B cell (primary cell): ENCODE results near the gene NEAT1. TPM values are rescaled to one million over a fixed set of nuclear protein-coding genes. Genes with fewer than 3 reads are reported as not detected.

Experiments
- ATAC-seq: fragments of 200-7000 bp; cut with Tn5 transposase; one replicate; pipeline ENCODE4 v1.10.0; 2021; ENCODE audit warnings: low read depth, mild to moderate bottlenecking, moderate number of reproducible peaks, moderate library complexity
- CTCF ChIA-PET: fragments of 350-600 bp; sonication (Branson Sonifier 250); formaldehyde crosslinking; loops from one replicate; lab custom pipeline; 2021; ENCODE audit warnings: antibody characterized with exemption, inconsistent platforms; lab: Charles Lee
- POLR2A ChIA-PET: fragments of 350-600 bp; sonication (Branson Sonifier 250); formaldehyde crosslinking; loops from one replicate; lab custom pipeline; 2021; ENCODE audit warnings: antibody characterized with exemption; lab: Charles Lee
- DNase-seq: peaks from one replicate; pipeline ENCODE4 v3.0.0; 2013
- H2AFZ ChIP-seq: 2 replicates; pipeline ENCODE4 v1.6.1; 2012; ENCODE audit warnings: mild to moderate bottlenecking, low read depth, low read length; ENCODE audit not compliant: insufficient read depth, poor library complexity, severe bottlenecking
- H3K27ac ChIP-seq, 2 donors: 1 replicate in 1 of 2; 2 replicates in 1 of 2; pipeline ENCODE4 v1.5.1; 2012 to 2013; ENCODE audit warnings: low read length in 2 of 2, mild to moderate bottlenecking in 2 of 2, moderate library complexity in 1 of 2
- H3K27me3 ChIP-seq, 4 experiments: fragments of 200-600 bp in 1 of 4; sonication (generic) in 1 of 4; replicated peaks in 1 of 4; 1 replicate in 2 of 4; 2 replicates in 2 of 4; pipeline versions ENCODE4 v1.6.1 to v1.7.0; 2013 to 2016; ENCODE audit warnings: low read length in 3 of 4, mild to moderate bottlenecking in 2 of 4, mixed read lengths in 1 of 4, moderate library complexity in 1 of 4; ENCODE audit not compliant: insufficient read depth in 4 of 4, control insufficient read depth in 3 of 4; ENCODE audit errors: control extremely low read depth in 1 of 4
- H3K36me3 ChIP-seq, 2 experiments: replicated peaks in 1 of 2; 1 replicate in 1 of 2; 2 replicates in 1 of 2; pipeline versions ENCODE4 v1.6.1 to v1.7.1; 2013; ENCODE audit warnings: low read length in 1 of 2; ENCODE audit not compliant: insufficient read depth in 2 of 2, control insufficient read depth in 1 of 2; ENCODE audit errors: control extremely low read depth in 1 of 2, extremely low read depth in 1 of 2
- H3K4me1 ChIP-seq, 2 donors: fragments of 200-600 bp in 1 of 2; sonication (generic) in 1 of 2; 1 replicate in 1 of 2; 2 replicates in 1 of 2; pipeline versions ENCODE4 v1.5.1 to v1.6.1; 2013 to 2017; ENCODE audit warnings: low read length in 2 of 2; ENCODE audit not compliant: control insufficient read depth in 2 of 2, insufficient read depth in 2 of 2
- H3K4me2 ChIP-seq: replicated peaks from 2 replicates; pipeline ENCODE3; 2012; ENCODE audit warnings: mild to moderate bottlenecking, low read depth, low read length; ENCODE audit not compliant: poor library complexity, severe bottlenecking
- H3K4me3 ChIP-seq, 5 experiments: fragments of 200-600 bp in 1 of 5; sonication (generic) in 1 of 5; 1 replicate in 3 of 5; 2 replicates in 2 of 5; pipeline versions ENCODE4 v1.5.1 to v1.7.0; 2011 to 2016; ENCODE audit warnings: low read length in 4 of 5, mild to moderate bottlenecking in 4 of 5, low read depth in 2 of 5, control low read depth in 1 of 5, moderate library complexity in 1 of 5; ENCODE audit not compliant: insufficient read depth in 1 of 5; ENCODE audit errors: control extremely low read depth in 1 of 5, extremely low read depth in 1 of 5
- H3K79me2 ChIP-seq: fragments of 200-600 bp; sonication (generic); one replicate; pipeline ENCODE4 v1.6.0; 2016; ENCODE audit warnings: low read length; ENCODE audit not compliant: control insufficient read depth, insufficient read depth
- H3K9ac ChIP-seq: fragments of 200-600 bp; sonication (generic); 2 replicates; pipeline ENCODE4 v1.6.1; 2017; ENCODE audit warnings: mild to moderate bottlenecking, low read length, moderate library complexity
- H3K9me3 ChIP-seq, 3 donors: one replicate each; pipeline versions ENCODE4 v1.6.1 to v1.7.1; 2013; ENCODE audit warnings: low read length in 2 of 3; ENCODE audit not compliant: control insufficient read depth in 2 of 3, insufficient read depth in 1 of 3; ENCODE audit errors: control extremely low read depth in 1 of 3
- H4K20me1 ChIP-seq: 2 replicates; pipeline ENCODE4 v1.6.0; 2012; ENCODE audit warnings: mild to moderate bottlenecking, low read length; ENCODE audit not compliant: insufficient read depth, control insufficient read depth, poor library complexity, severe bottlenecking
- H3K27ac Mint-ChIP-seq: one replicate; pipeline ENCODE4 v1.8.0; 2021; ENCODE audit warnings: mixed read lengths
- H3K27me3 Mint-ChIP-seq: one replicate; pipeline ENCODE4 v1.8.0; 2021; ENCODE audit warnings: mixed read lengths
- H3K4me1 Mint-ChIP-seq: one replicate; pipeline ENCODE4 v1.8.0; 2021; ENCODE audit warnings: mixed read lengths
- H3K4me3 Mint-ChIP-seq: one replicate; pipeline ENCODE4 v1.8.0; 2021; ENCODE audit warnings: mixed read lengths
- H3K9me3 Mint-ChIP-seq: one replicate; pipeline ENCODE4 v1.8.0; 2022; ENCODE audit warnings: mixed read lengths; ENCODE audit not compliant: insufficient read depth
- CTCF ChIP-seq: fragments of 200-600 bp; IDR thresholded peaks from one replicate; pipeline ENCODE4 v1.8.0; 2022; ENCODE audit warnings: antibody characterized with exemption, mild to moderate bottlenecking
- EZH2 ChIP-seq: IDR thresholded peaks from 2 replicates; pipeline ENCODE4 v1.6.1; 2012; ENCODE audit warnings: borderline replicate concordance, low read depth, mild to moderate bottlenecking, moderate library complexity, low read length; ENCODE audit not compliant: insufficient read depth, poor library complexity, severe bottlenecking
- WGBS: methylation state at CpG from one replicate; pipeline ENCODE4 v1.1.5; 2013; ENCODE audit warnings: missing lambda C conversion rate; ENCODE audit not compliant: insufficient coverage; 5-methylcytosine and 5-hydroxymethylcytosine counted together
- intact Hi-C: fragments of 100-400 bp; cut with micrococcal nuclease; formaldehyde crosslinking; loops from one replicate; pipeline ENCODE4 v1.10.0; 2022
- polyA plus RNA-seq: library from polyadenylated mRNA; depleted of rRNA; stranded (reverse); fragments of >200 nt; gene quantifications from 2 replicates; pipeline ENCODE4 v1.2.3, GENCODE V29; 2012
- total RNA-seq, 2 donors: library from RNA; stranded (reverse); fragments of 120-200 nt in 1 of 2; gene quantifications; 1 replicate in 1 of 2; 2 replicates in 1 of 2; pipeline versions ENCODE4 v1.2.3 to v1.2.4, GENCODE V29; 2013 to 2022

NEAT1 gene
- total and polyA plus RNA-seq, 2 donors (not counting 1 experiment from before 2014, with no cell fraction given), result 66.7 to 1,642 TPM

GRCh38 chr11:65394125-65394536 is 28.5 kb upstream of the NEAT1 start:
- Histone ChIP-seq H3K4me2 (no peak overlapping the region), H3K9me3 (no peaks in the 10 kb centered on the region), H3K36me3 (peaks cover 0 to 73% of the 10 kb centered on the region in 2 experiments), H3K27me3 (no peaks in the 10 kb centered on the region), H3K79me2 (peaks cover 53% of the 10 kb centered on the region), H4K20me1 (peaks cover 40% of the 10 kb centered on the region), H3K9ac (no peak overlapping the region), H2AFZ (no peak overlapping the region), H3K4me3 (no peak overlapping the region), H3K4me1 (peaks cover 19 to 29% of the 10 kb centered on the region in 2 donors), H3K27ac (no peak overlapping the region)
- POLR2A ChIA-PET, result interaction anchor here (0.6 kb wide), 1 partner anchor 125 kb away, joined by 5 read pairs; no protein-coding TSS in a partner anchor
- 97% methylated on average over 20 of the region's 20 CpGs for WGBS
- no peak overlapping the region for H3K4me3 Mint-ChIP-seq
- intact Hi-C loops, result no loop called here
- H3K27me3 Mint-ChIP-seq, result no peaks in the 10 kb centered on the region
- H3K4me1 Mint-ChIP-seq, result peaks cover 30% of the 10 kb centered on the region
- DNase-seq, result no peak
- H3K27ac Mint-ChIP-seq, result no peak overlapping the region
- no peak for ATAC-seq
- TF ChIP-seq EZH2 (no peak), CTCF (no peak)
- CTCF ChIA-PET, result no interaction called here
- no peaks in the 10 kb centered on the region for H3K9me3 Mint-ChIP-seq

GRCh38 chr11:65395961-65396530 is 26.6 kb upstream of the NEAT1 start:
- Histone ChIP-seq H3K79me2 (peaks cover 38% of the 10 kb centered on the region), H3K36me3 (peaks cover 0 to 77% of the 10 kb centered on the region in 2 experiments), H3K9me3 (no peaks in the 10 kb centered on the region), H3K27ac (no peak overlapping the region), H3K27me3 (no peaks in the 10 kb centered on the region), H3K4me1 (peaks cover 6 to 10% of the 10 kb centered on the region in 2 donors), H2AFZ (no peak overlapping the region), H3K4me3 (no peak overlapping the region), H3K9ac (no peak overlapping the region), H4K20me1 (peaks cover 23% of the 10 kb centered on the region), H3K4me2 (no peak overlapping the region)
- ChIA-PET POLR2A (interaction anchor here (0.6 kb wide), 1 partner anchor 121 kb away, joined by 9 read pairs; no protein-coding TSS in a partner anchor), CTCF (no interaction called here)
- ATAC-seq (no peak), DNase-seq (no peak)
- Mint-ChIP-seq H3K4me3 (no peak overlapping the region), H3K27me3 (no peaks in the 10 kb centered on the region), H3K9me3 (no peaks in the 10 kb centered on the region), H3K27ac (no peak overlapping the region), H3K4me1 (peaks cover 14% of the 10 kb centered on the region)
- intact Hi-C loops, result no loop called here
- WGBS, result 93% methylated on average over 15 of the region's 15 CpGs
- TF ChIP-seq CTCF, result no peak
